ENCODE measurements around the gene TFPI. TPM values are rescaled to one million over a fixed set of nuclear protein-coding genes. Genes with fewer than 3 reads are reported as not detected.
"Not testable (repeated sequence)": the region's sequence is repeated elsewhere in the genome, so short reads cannot be mapped to it uniquely, and the experiment has no call there.

TFPI gene
- total and polyA plus RNA-seq, 4 donors: 72.9 to 131 (median 96.8) TPM

- Histone ChIP-seq H3K9me3 (ENCODE audit: control insufficient read depth, insufficient read depth, low read length) (no peaks in the 10 kb centered on the region), H3K4me1 (ENCODE audit: control insufficient read depth, insufficient read depth, low read length) (no peaks in the 10 kb centered on the region), H3K27ac (ENCODE audit: low read depth, low read length) (no peak overlapping the region), H3K36me3 (ENCODE audit: control insufficient read depth, insufficient read depth, low read length) (no peaks in the 10 kb centered on the region), H3K27me3 (ENCODE audit: control insufficient read depth, insufficient read depth, low read length) (no peaks in the 10 kb centered on the region), H3K4me3 (ENCODE audit: low read depth, low read length) (no peak overlapping the region)
- no peak for DNase-seq (ENCODE audit: low read depth in 4 of 6, low spot score in 6 of 6)
- no CpG with 5 or more reads among the region's 2 CpGs for WGBS (ENCODE audit: insufficient coverage)
Observed at GRCh38 chr2:187547353-187547979, 6.8 kb downstream of the TFPI start.

GRCh38 chr2:187546762-187547333, 7.4 kb downstream of the TFPI start:
- Histone ChIP-seq H3K4me3 (ENCODE audit: low read depth, low read length) (no peak overlapping the region), H3K9me3 (ENCODE audit: control insufficient read depth, insufficient read depth, low read length) (no peaks in the 10 kb centered on the region), H3K27ac (ENCODE audit: low read depth, low read length) (no peak overlapping the region), H3K36me3 (ENCODE audit: control insufficient read depth, insufficient read depth, low read length) (no peaks in the 10 kb centered on the region), H3K4me1 (ENCODE audit: control insufficient read depth, insufficient read depth, low read length) (no peaks in the 10 kb centered on the region), H3K27me3 (ENCODE audit: control insufficient read depth, insufficient read depth, low read length) (no peaks in the 10 kb centered on the region)
- WGBS (ENCODE audit: insufficient coverage): no CpG with 5 or more reads among the region's 1 CpG
- DNase-seq (ENCODE audit: low read depth in 4 of 6, low spot score in 6 of 6): no peak

- Histone ChIP-seq H3K36me3 (ENCODE audit: control insufficient read depth, insufficient read depth, low read length) (no peaks in the 10 kb centered on the region), H3K9me3 (ENCODE audit: control insufficient read depth, insufficient read depth, low read length) (no peaks in the 10 kb centered on the region), H3K27me3 (ENCODE audit: control insufficient read depth, insufficient read depth, low read length) (no peaks in the 10 kb centered on the region), H3K4me3 (ENCODE audit: low read depth, low read length) (no peak overlapping the region), H3K27ac (ENCODE audit: low read depth, low read length) (no peak overlapping the region), H3K4me1 (ENCODE audit: control insufficient read depth, insufficient read depth, low read length) (no peaks in the 10 kb centered on the region)
- DNase-seq (ENCODE audit: low read depth in 4 of 6, low spot score in 6 of 6): no peak
- WGBS (ENCODE audit: insufficient coverage): no CpG with 5 or more reads among the region's 1 CpG
Observed at GRCh38 chr2:187545238-187545751, 8.9 kb downstream of the TFPI start.

- H3K4me1 ChIP-seq (ENCODE audit: control insufficient read depth, insufficient read depth, low read length): no peaks in the 10 kb centered on the region
- H3K36me3 ChIP-seq (ENCODE audit: control insufficient read depth, insufficient read depth, low read length): no peaks in the 10 kb centered on the region
- no peak overlapping the region for H3K4me3 ChIP-seq (ENCODE audit: low read depth, low read length)
- no peak for DNase-seq (ENCODE audit: low read depth in 4 of 6, low spot score in 6 of 6)
- no peak overlapping the region for H3K27ac ChIP-seq (ENCODE audit: low read depth, low read length)
- H3K9me3 ChIP-seq (ENCODE audit: control insufficient read depth, insufficient read depth, low read length): no peaks in the 10 kb centered on the region
- WGBS (ENCODE audit: insufficient coverage): 94% methylated on average over 8 of the region's 16 CpGs
- H3K27me3 ChIP-seq (ENCODE audit: control insufficient read depth, insufficient read depth, low read length): no peaks in the 10 kb centered on the region
Observed at GRCh38 chr2:187544371-187545080, 9.7 kb downstream of the TFPI start.

- Histone ChIP-seq H3K27me3 (ENCODE audit: control insufficient read depth, insufficient read depth, low read length) (no peaks in the 10 kb centered on the region), H3K4me3 (ENCODE audit: low read depth, low read length) (no peak overlapping the region), H3K36me3 (ENCODE audit: control insufficient read depth, insufficient read depth, low read length) (no peaks in the 10 kb centered on the region), H3K27ac (ENCODE audit: low read depth, low read length) (no peak overlapping the region), H3K4me1 (ENCODE audit: control insufficient read depth, insufficient read depth, low read length) (no peaks in the 10 kb centered on the region), H3K9me3 (ENCODE audit: control insufficient read depth, insufficient read depth, low read length) (no peaks in the 10 kb centered on the region)
- no peak for DNase-seq (ENCODE audit: low read depth in 4 of 6, low spot score in 6 of 6)
Observed at GRCh38 chr2:187543488-187543887, 10.7 kb downstream of the TFPI start.

- Histone ChIP-seq H3K4me3 (ENCODE audit: low read depth, low read length) (no peak overlapping the region), H3K27ac (ENCODE audit: low read depth, low read length) (peak overlapping the region; percentile 11), H3K9me3 (ENCODE audit: control insufficient read depth, insufficient read depth, low read length) (no peaks in the 10 kb centered on the region), H3K36me3 (ENCODE audit: control insufficient read depth, insufficient read depth, low read length) (no peaks in the 10 kb centered on the region), H3K27me3 (ENCODE audit: control insufficient read depth, insufficient read depth, low read length) (no peaks in the 10 kb centered on the region), H3K4me1 (ENCODE audit: control insufficient read depth, insufficient read depth, low read length) (no peaks in the 10 kb centered on the region)
- 92% methylated on average over 2 of the region's 2 CpGs for WGBS (ENCODE audit: insufficient coverage)
- DNase-seq (ENCODE audit: low read depth in 4 of 6, low spot score in 6 of 6): no peak
Observed at GRCh38 chr2:187542123-187542522, 12.1 kb downstream of the TFPI start.

- 38% methylated on average over 3 of the region's 7 CpGs for WGBS (ENCODE audit: insufficient coverage)
- Histone ChIP-seq H3K4me1 (ENCODE audit: control insufficient read depth, insufficient read depth, low read length) (no peaks in the 10 kb centered on the region), H3K9me3 (ENCODE audit: control insufficient read depth, insufficient read depth, low read length) (no peaks in the 10 kb centered on the region), H3K27me3 (ENCODE audit: control insufficient read depth, insufficient read depth, low read length) (no peaks in the 10 kb centered on the region), H3K4me3 (ENCODE audit: low read depth, low read length) (no peak overlapping the region), H3K36me3 (ENCODE audit: control insufficient read depth, insufficient read depth, low read length) (no peaks in the 10 kb centered on the region), H3K27ac (ENCODE audit: low read depth, low read length) (peak overlapping the region; percentile 11)
- peak in 1 of 6 donors; percentile 37 for DNase-seq (ENCODE audit: low read depth in 4 of 6, low spot score in 6 of 6)
Observed at GRCh38 chr2:187541086-187542085, 12.8 kb downstream of the TFPI start.

GRCh38 chr2:187538222-187538621, 16.0 kb downstream of the TFPI start:
- not testable (repeated sequence) for H3K4me3 ChIP-seq (ENCODE audit: low read depth, low read length); H3K27ac ChIP-seq (ENCODE audit: low read depth, low read length); DNase-seq (ENCODE audit: low read depth in 4 of 6, low spot score in 6 of 6); H3K4me1 ChIP-seq (ENCODE audit: control insufficient read depth, insufficient read depth, low read length); H3K36me3 ChIP-seq (ENCODE audit: control insufficient read depth, insufficient read depth, low read length); H3K27me3 ChIP-seq (ENCODE audit: control insufficient read depth, insufficient read depth, low read length); H3K9me3 ChIP-seq (ENCODE audit: control insufficient read depth, insufficient read depth, low read length)
- no CpG with 5 or more reads among the region's 2 CpGs for WGBS (ENCODE audit: insufficient coverage)

- not testable (repeated sequence) for H3K27me3 ChIP-seq (ENCODE audit: control insufficient read depth, insufficient read depth, low read length); H3K4me3 ChIP-seq (ENCODE audit: low read depth, low read length); DNase-seq (ENCODE audit: low read depth in 4 of 6, low spot score in 6 of 6); H3K36me3 ChIP-seq (ENCODE audit: control insufficient read depth, insufficient read depth, low read length); H3K9me3 ChIP-seq (ENCODE audit: control insufficient read depth, insufficient read depth, low read length); H3K27ac ChIP-seq (ENCODE audit: low read depth, low read length); H3K4me1 ChIP-seq (ENCODE audit: control insufficient read depth, insufficient read depth, low read length)
- no CpG with 5 or more reads among the region's 1 CpG for WGBS (ENCODE audit: insufficient coverage)
Observed at GRCh38 chr2:187535381-187535780, 18.9 kb downstream of the TFPI start.
